HG03342 (cell line): Measurements from ENCODE around the gene TPM3.
"Not testable (repeated sequence)": the region's sequence is repeated elsewhere in the genome, so short reads cannot be mapped to it uniquely, and the experiment has no call there.

Experiments
- ATAC-seq: cut with Tn5 transposase; IDR thresholded peaks from one replicate; pipeline ENCODE4 v1.9.1; 2021; ENCODE audit warnings: mild to moderate bottlenecking, moderate library complexity; ENCODE audit not compliant: unreplicated experiment

TPM3 gene

GRCh38 chr1:154206196-154206595 is 14.3 kb upstream of the TPM3 start, which contains the start of gene CFAP141:
CFAP141 (minus strand) TSS chr1:154206333; CDS start chr1:154206307, 26 bp downstream.
- ATAC-seq: no peak

GRCh38 chr1:154205778-154206177 is 13.9 kb upstream of the TPM3 start:
- not testable (repeated sequence) for ATAC-seq

GRCh38 chr1:154199563-154199879 is 7.6 kb upstream of the TPM3 start:
- no peak for ATAC-seq

- ATAC-seq: no peak
These were observed 7.1 kb upstream of the TPM3 start for GRCh38 chr1:154198756-154199562.

GRCh38 chr1:154193821-154194220 is 1.9 kb upstream of the TPM3 start:
- ATAC-seq: no peak

- no peak for ATAC-seq
These were observed 576 bp upstream of the TPM3 start for GRCh38 chr1:154192476-154192875.

- no peak for ATAC-seq
These were observed 1.4 kb downstream of the TPM3 start for GRCh38 chr1:154190550-154190949.

GRCh38 chr1:154186852-154187501 is 4.9 kb downstream of the TPM3 start:
- no peak for ATAC-seq

GRCh38 chr1:154186177-154186576 is 5.7 kb downstream of the TPM3 start:
- ATAC-seq: no peak

GRCh38 chr1:154183046-154183915 is 8.6 kb downstream of the TPM3 start:
- ATAC-seq: peak; percentile 82

GRCh38 chr1:154182344-154183045 is 9.4 kb downstream of the TPM3 start:
- ATAC-seq: peak; percentile 33

GRCh38 chr1:154181944-154182343 is 10.0 kb downstream of the TPM3 start:
- no peak for ATAC-seq

GRCh38 chr1:154179946-154180687 is 11.8 kb downstream of the TPM3 start:
- no peak for ATAC-seq

- no peak for ATAC-seq
These were observed 12.7 kb downstream of the TPM3 start for GRCh38 chr1:154178911-154179811.

- no peak for ATAC-seq
These were observed 13.9 kb downstream of the TPM3 start for GRCh38 chr1:154178013-154178412.

- no peak for ATAC-seq
These were observed 15.6 kb downstream of the TPM3 start for GRCh38 chr1:154176337-154176736.

GRCh38 chr1:154174654-154175053 is 17.2 kb downstream of the TPM3 start:
- no peak for ATAC-seq

- ATAC-seq: no peak
These were observed 20.0 kb downstream of the TPM3 start for GRCh38 chr1:154171880-154172279.

GRCh38 chr1:154171223-154171583 is 20.7 kb downstream of the TPM3 start:
- no peak for ATAC-seq
